GM12873 (cell line): ENCODE results near the gene REV3L.

ENCODE experiments used
- TF ChIP-seq, protein P1 (sequence below): IDR thresholded peaks from 2 replicates; pipeline ENCODE4 v1.5.1; 2012; ENCODE audit warnings: low read depth, mild to moderate bottlenecking, moderate library complexity, low read length, control low read depth; ENCODE audit not compliant: insufficient read depth; ENCODE audit errors: missing control alignments

REV3L gene

DNA sequence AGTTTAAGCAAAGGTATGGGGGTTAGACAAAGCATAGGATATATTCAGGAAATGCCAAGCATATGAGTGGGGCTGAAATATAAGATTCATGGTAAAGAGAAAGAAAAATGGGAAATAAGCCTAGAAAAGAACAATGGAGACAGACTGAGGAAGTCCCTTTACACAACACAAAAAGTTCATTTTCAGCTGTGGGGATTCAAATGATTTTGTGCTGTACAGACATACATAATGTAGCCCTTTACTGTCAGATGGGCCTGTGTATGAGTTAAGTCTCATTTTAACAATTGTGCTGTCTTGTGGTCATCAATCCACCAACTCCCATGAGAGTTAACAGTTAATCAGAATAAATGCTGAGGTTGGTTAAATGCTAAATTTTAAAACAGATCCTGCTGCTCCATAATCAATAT lies 37.2 kb downstream of the REV3L start:
- TF ChIP-seq, protein P1, sequence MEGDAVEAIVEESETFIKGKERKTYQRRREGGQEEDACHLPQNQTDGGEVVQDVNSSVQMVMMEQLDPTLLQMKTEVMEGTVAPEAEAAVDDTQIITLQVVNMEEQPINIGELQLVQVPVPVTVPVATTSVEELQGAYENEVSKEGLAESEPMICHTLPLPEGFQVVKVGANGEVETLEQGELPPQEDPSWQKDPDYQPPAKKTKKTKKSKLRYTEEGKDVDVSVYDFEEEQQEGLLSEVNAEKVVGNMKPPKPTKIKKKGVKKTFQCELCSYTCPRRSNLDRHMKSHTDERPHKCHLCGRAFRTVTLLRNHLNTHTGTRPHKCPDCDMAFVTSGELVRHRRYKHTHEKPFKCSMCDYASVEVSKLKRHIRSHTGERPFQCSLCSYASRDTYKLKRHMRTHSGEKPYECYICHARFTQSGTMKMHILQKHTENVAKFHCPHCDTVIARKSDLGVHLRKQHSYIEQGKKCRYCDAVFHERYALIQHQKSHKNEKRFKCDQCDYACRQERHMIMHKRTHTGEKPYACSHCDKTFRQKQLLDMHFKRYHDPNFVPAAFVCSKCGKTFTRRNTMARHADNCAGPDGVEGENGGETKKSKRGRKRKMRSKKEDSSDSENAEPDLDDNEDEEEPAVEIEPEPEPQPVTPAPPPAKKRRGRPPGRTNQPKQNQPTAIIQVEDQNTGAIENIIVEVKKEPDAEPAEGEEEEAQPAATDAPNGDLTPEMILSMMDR = no peak

DNA sequence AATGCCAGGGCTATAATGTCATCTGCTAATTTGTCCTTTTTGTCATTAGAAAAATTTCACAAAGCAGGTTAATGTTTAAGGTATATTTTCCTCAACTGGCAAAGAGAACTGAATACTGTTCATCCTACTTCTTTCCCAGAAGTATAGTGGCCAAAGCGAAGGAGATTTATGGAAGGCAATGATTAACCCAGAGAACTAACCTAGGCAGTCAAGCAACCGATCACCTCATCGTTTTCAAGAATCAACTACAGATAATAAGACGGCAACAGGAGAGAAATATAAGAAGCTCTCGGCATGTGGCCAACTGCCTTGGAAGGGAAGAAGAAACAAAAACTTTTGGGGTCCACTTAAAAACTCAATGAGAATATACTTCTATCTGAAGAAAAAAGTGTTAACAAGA lies 38.2 kb downstream of the REV3L start:
- TF ChIP-seq, protein P1 = no peak

DNA sequence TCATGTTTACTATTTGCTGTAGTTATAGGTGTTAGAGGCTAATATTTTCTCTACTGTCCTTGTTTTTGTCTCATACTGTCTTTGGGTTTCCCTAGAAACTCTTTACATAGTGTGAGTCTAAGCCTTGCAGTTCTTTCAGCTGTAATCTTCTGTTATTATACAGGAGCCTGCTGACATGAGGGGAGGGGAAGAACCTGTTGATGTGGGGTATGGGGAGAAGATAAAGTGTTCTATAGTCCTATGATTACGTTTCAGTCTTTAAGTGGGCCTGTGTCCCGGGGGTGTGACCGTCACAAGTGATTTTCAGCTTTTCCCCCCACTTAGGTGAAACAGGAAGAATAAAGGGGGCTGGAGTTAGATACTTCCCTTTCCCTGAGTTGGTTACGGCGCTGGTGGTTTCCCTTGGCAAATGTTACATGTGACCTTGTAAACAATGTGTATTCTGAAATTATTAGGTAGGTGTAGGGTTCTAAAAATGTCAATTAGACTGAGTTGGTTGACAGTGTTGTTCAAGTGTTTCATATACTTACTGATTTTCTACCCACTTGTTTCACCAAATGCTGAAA lies 41.3 kb downstream of the REV3L start:
- TF ChIP-seq, protein P1 = no peak

DNA sequence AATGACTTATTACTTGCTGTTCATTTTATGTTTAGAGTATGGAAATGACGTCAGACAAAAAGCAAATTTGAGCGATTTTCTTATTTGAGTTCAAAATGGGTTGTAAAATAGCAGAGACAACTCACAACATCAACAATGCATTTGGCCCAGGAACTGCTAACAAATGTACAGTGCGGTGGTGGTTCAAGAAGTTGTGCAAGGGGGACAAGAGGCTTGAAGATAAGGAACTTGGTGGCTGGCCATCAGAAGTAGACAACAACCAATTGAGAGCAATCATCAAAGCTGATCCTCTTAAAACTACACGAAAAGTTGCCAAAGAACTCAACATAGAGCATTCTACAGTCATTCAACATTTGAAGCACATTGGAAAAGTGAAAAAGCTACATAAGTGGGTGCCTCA lies 43.8 kb downstream of the REV3L start:
- TF ChIP-seq, protein P1 = no peak

DNA sequence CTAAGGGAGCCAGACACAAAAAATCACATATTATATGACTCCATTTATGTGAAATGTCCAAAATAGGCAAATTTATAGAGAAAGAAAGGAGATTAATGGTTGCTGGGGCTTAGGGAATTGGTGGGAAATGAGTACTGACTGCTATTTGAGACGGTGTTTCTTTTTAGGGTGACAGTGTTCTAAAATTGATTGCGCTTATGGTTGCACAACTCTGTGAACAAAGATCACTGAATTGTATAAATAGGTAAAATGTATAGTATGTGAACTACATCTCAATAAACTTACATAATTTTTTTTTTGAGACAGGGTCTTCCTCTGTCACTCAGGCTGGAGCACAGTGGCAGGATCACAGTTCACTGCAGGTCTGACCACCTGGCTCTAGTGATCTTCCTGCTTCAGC lies 45.4 kb downstream of the REV3L start:
- TF ChIP-seq, protein P1 = no peak

DNA sequence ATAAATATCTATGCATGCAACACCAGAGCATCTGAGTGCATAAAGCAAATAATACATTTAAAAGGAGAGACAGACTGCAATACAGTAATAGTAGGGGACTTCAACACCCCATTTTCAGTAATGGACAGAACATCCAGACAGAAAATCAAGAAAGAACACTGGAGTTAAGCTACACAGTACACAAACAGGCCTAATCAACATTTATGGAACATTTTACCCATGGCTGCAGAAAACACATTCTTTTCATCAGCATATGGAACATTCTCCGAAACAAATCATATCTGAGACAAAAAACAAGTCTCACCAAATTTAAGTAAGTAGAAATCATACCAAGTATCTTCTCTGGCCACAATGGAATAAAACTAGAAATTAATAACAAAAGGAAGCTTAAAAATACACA lies 50.5 kb downstream of the REV3L start:
- TF ChIP-seq, protein P1 = no peak

DNA sequence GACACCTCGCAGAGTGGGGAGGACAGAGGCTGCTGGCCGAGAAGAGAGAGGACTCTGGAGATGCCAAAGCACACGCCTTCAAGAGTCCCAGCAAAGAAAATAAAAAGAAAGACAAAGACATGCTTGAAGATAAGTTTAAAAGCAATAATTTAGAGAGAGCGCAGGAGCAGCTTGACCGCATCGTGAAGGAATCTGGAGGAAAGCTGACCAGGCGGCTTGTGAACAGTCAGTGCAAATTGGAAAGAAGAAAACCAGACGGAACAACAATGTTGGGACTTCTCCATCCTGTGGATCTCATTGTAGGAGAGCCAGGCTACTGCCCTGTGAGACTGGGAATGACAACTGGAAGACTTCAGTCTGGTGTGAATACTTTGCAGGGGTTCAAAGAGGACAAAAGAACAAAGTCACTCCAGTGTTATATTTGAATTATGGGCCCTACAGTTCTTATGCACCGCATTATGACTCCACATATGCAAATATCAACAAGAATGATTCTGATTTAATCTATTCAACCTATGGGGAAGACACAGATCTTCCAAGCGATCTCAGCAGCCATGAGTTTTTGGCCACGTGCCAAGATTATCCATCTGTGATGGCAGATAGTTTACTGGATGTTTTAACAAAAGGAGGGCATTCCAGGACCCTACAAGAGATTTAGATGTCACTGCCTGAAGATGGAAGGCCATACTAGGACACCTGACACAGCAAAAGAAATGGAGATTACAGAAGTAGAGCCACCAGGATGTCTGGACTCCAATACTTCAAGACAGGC lies 52.2 kb downstream of the REV3L start:
- TF ChIP-seq, protein P1 = no peak
